DND-41 (cell line): ENCODE data around the gene CDT1.

Experiments
- EZH2 ChIP-seq: IDR thresholded peaks from 3 replicates; pipeline ENCODE4 v1.6.1; 2012; ENCODE audit warnings: borderline replicate concordance, low read depth, mild to moderate bottlenecking, moderate library complexity, low read length, inconsistent platforms; ENCODE audit not compliant: severe bottlenecking
- TF ChIP-seq, protein P1 (sequence below): IDR thresholded peaks from 2 replicates; pipeline ENCODE4 v1.5.1; 2012; ENCODE audit warnings: borderline replicate concordance, low read length, moderate library complexity, mild to moderate bottlenecking; ENCODE audit not compliant: poor library complexity, severe bottlenecking; ENCODE audit errors: extremely low read depth

DNA sequence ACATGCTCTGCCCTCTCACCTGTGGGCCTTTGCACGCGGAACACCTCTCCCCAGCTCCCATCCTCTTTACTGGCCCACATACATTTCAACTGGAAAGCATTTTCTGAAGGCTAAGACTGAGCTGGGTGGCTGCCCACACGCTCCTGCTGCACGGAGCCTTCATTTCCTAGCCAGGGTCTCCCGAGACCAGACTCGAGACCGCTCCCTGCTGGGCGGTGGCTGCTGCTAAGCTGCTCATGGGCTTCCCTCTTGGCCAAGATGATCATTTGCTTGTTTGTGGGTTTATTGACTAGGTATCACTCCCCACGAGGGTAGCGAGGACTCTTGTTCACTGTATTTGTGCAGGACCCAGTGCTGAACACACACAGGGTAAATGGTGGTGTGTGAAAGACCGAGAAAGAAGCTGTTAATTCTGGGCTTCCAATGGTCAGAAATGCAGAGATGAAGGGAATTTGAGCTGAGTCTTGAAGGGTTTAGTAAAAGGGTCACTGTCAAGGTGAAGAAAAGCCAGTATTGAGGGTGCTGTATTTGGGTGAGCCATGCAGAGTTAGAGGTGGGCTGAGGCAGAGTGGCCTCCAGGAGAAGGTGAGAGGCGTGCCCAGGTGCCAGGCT, 54.2 kb downstream of the CDT1 start:
- TF ChIP-seq, protein P1, sequence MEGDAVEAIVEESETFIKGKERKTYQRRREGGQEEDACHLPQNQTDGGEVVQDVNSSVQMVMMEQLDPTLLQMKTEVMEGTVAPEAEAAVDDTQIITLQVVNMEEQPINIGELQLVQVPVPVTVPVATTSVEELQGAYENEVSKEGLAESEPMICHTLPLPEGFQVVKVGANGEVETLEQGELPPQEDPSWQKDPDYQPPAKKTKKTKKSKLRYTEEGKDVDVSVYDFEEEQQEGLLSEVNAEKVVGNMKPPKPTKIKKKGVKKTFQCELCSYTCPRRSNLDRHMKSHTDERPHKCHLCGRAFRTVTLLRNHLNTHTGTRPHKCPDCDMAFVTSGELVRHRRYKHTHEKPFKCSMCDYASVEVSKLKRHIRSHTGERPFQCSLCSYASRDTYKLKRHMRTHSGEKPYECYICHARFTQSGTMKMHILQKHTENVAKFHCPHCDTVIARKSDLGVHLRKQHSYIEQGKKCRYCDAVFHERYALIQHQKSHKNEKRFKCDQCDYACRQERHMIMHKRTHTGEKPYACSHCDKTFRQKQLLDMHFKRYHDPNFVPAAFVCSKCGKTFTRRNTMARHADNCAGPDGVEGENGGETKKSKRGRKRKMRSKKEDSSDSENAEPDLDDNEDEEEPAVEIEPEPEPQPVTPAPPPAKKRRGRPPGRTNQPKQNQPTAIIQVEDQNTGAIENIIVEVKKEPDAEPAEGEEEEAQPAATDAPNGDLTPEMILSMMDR = peak; percentile 81
- no peak for TF ChIP-seq EZH2
